Right lobe of liver (tissue), 6 donors: ENCODE measurements around the gene BPTF. TPM values are rescaled to one million over a fixed set of nuclear protein-coding genes. Genes with fewer than 3 reads are reported as not detected.
A peak's percentile ranks its signal among the peaks of the same experiment; 100 is the strongest.

Experiments
- ATAC-seq, 4 donors: fragments of 200-7000 bp; cut with Tn5 transposase; one replicate each; pipeline ENCODE4 v1.9.1; 2020; ENCODE audit warnings: mild to moderate bottlenecking in 4 of 4, moderate library complexity in 4 of 4
- DNase-seq, 3 donors: peaks; one replicate each; pipeline ENCODE4 v3.0.0-alpha.2; 2020
- H3K27ac ChIP-seq, 3 donors: fragments of 200-600 bp; one replicate each; pipeline ENCODE4 v1.8.0; 2022
- H3K27me3 ChIP-seq, 2 donors: fragments of 200-600 bp; one replicate each; pipeline ENCODE4 v1.8.0; 2022
- H3K36me3 ChIP-seq, 4 donors: fragments of 200-600 bp; sonication (generic) in 1 of 4; one replicate each; pipeline versions ENCODE4 v1.5.1 to v1.8.0; 2017 to 2022; ENCODE audit warnings: control low read depth in 1 of 4
- H3K4me1 ChIP-seq, 4 donors: fragments of 200-600 bp; sonication (generic) in 1 of 4; one replicate each; pipeline versions ENCODE4 v1.5.1 to v1.8.0; 2017 to 2022; ENCODE audit warnings: control low read depth in 1 of 4
- H3K4me3 ChIP-seq, 3 donors: fragments of 200-600 bp; one replicate each; pipeline ENCODE4 v1.8.0; 2022
- H3K9me3 ChIP-seq, 4 donors: fragments of 200-600 bp; sonication (generic) in 1 of 4; one replicate each; pipeline versions ENCODE4 v1.5.1 to v1.8.0; 2017 to 2022; ENCODE audit warnings: control low read depth in 1 of 4
- CTCF ChIP-seq, 4 donors: fragments of 200-600 bp in 3 of 4; fragments of 450-650 bp in 1 of 4; IDR thresholded peaks; one replicate each; pipeline versions ENCODE4 v1.5.1 to v1.8.0; 2016 to 2022; ENCODE audit warnings: antibody characterized with exemption in 4 of 4, mild to moderate bottlenecking in 2 of 4
- POLR2A ChIP-seq: fragments of 450-650 bp; IDR thresholded peaks from one replicate; pipeline ENCODE4 v1.6.1; 2017; ENCODE audit warnings: antibody characterized with exemption, mild to moderate bottlenecking
- WGBS: methylation state at CpG from one replicate; pipeline ENCODE4 v1.1.6; 2018; ENCODE audit warnings: low coverage, low lambda C conversion rate; ENCODE audit not compliant: insufficient coverage; ENCODE audit errors: missing lambda C conversion rate; 5-methylcytosine and 5-hydroxymethylcytosine counted together
- intact Hi-C, 2 donors: fragments of 100-400 bp; cut with DNase I; formaldehyde crosslinking; loops; one replicate each; pipeline versions ENCODE4 v1.11.2 to v1.14.1; 2022
- small RNA-seq, 2 experiments: library from RNA; depleted of rRNA; stranded (forward); fragments of <200 nt; gene quantifications; one replicate each; pipeline ENCODE3, GENCODE V24; 2016
- total RNA-seq, 6 experiments: library from RNA; depleted of rRNA in 2 of 6; stranded (reverse); fragments of >200 nt in 2 of 6; fragmentation: NEBNext Ultra II Directional in 3 of 6; extraction: Animal tissue kit (Norgen Biotek cat#: 25700) in 3 of 6; gene quantifications; one replicate each; pipeline versions ENCODE4 v1.1.0 to v1.2.4, GENCODE V29; 2016 to 2023
- donor health status: DM: no; HTN: yes; CAD: no.
- donor health status: DM: no; HTN: no; CAD: no.
- donor health status: DM: no; HTN: no; CAD: no.
- donor health status: DM: no; HTN: yes; CAD: no.
- donor health status: DM: no; HTN: yes; CAD: no.

BPTF gene
- total RNA-seq, 6 experiments from 2014 or later: 25.8 to 35.1 (median 31.3) TPM

GRCh38 chr17:68029512-68030215 is 204.4 kb downstream of the BPTF start:
- 33% methylated on average over 7 of the region's 8 CpGs for WGBS
- no peaks in the 10 kb centered on the region for H3K27me3 ChIP-seq
- TF ChIP-seq CTCF (IDR thresholded peaks at IDR 0.05): no peak
- TF ChIP-seq POLR2A: no peak
- peak; percentile 51 to 79 (median 70) for DNase-seq
- intact Hi-C loops: no loop called here
- H3K9me3 ChIP-seq: no peaks in the 10 kb centered on the region
- peaks cover 0 to 15% (median 2%) of the 10 kb centered on the region in 4 donors for H3K4me1 ChIP-seq
- H3K4me3 ChIP-seq: no peak overlapping the region
- peak; percentile 88 to 95 (median 95) for ATAC-seq
- H3K27ac ChIP-seq: peak overlapping the region; percentile 59 to 82 (median 74)
- no peaks in the 10 kb centered on the region for H3K36me3 ChIP-seq

Small RNA genes lying within 50 kb of the gene (small RNA-seq; reads per million reads assigned to genes)
- gene RN7SL622P: 0 reads per million in 2 experiments

Other genes with a start within 250 kb of the BPTF start
- 10 to 100 TPM; 15.8 to 22.1 (median 19.5) TPM for gene NOL11, start 107.6 kb upstream of the BPTF start, total RNA-seq
- 10 to 100 TPM in 1 of 6 experiments, 1 to 10 TPM in 5; 7.2 to 12.4 (median 8.3) TPM for gene C17orf58, start 171.0 kb downstream of the BPTF start, total RNA-seq
- 10 to 100 TPM in 4 of 6 experiments, 1 to 10 TPM in 2; 9.2 to 36.6 (median 20.0) TPM for gene KPNA2, start 210.2 kb downstream of the BPTF start, total RNA-seq